SK-N-MC (cell line): Measurements from ENCODE around the gene COX6B1.

ENCODE experiments used
- DNase-seq: peaks from one replicate; pipeline ENCODE4 v3.0.0-alpha.2; 2011; ENCODE audit warnings: low read depth, low spot score
- H3K27ac ChIP-seq: fragments of 200-600 bp; sonication (generic); 2 replicates; pipeline ENCODE4 v1.5.1; 2016; ENCODE audit warnings: mixed run types
- H3K36me3 ChIP-seq: fragments of 200-600 bp; sonication (generic); 2 replicates; pipeline ENCODE4 v1.6.1; 2017; ENCODE audit warnings: antibody characterized with exemption, low read length, mixed read lengths; ENCODE audit not compliant: insufficient read depth
- H3K4me3 ChIP-seq: fragments of 200-600 bp; sonication (generic); 2 replicates; pipeline ENCODE4 v1.5.1; 2016
- H3K9ac ChIP-seq: fragments of 200-600 bp; sonication (generic); 2 replicates; pipeline ENCODE4 v1.8.0; 2017; ENCODE audit warnings: mixed run types, mixed read lengths; ENCODE audit not compliant: insufficient read length
- H3K9me3 ChIP-seq: fragments of 200-600 bp; sonication (generic); 2 replicates; pipeline ENCODE4 v1.6.1; 2017; ENCODE audit warnings: low read depth, mild to moderate bottlenecking, antibody characterized with exemption, low read length, moderate library complexity, mixed read lengths
- EZH2 ChIP-seq: fragments of 200-600 bp; sonication (generic); IDR thresholded peaks from one replicate; pipeline ENCODE4 v1.6.1; 2017; ENCODE audit warnings: antibody characterized with exemption
- FOXP2 ChIP-seq: optimal IDR thresholded peaks from 2 replicates; pipeline ENCODE3; 2011; ENCODE audit warnings: mild to moderate bottlenecking, moderate library complexity; ENCODE audit not compliant: insufficient read depth; ENCODE audit errors: extremely low read length, control extremely low read depth
- POLR2AphosphoS5 ChIP-seq: IDR thresholded peaks from 2 replicates; pipeline ENCODE4 v1.6.1; 2012; ENCODE audit warnings: mild to moderate bottlenecking, low read depth, low read length, borderline replicate concordance

COX6B1 gene

GRCh38 chr19:35628264-35628564 is 19.9 kb upstream of the COX6B1 start:
- no peak for DNase-seq
- TF ChIP-seq POLR2AphosphoS5 (no peak), EZH2 (no peak), FOXP2 (no peak)
- Histone ChIP-seq H3K9ac (peak overlapping the region; percentile 91), H3K36me3 (peaks cover 26% of the 10 kb centered on the region), H3K4me3 (peak overlapping the region; percentile 96), H3K27ac (peak overlapping the region; percentile 74; the same call in 1 of the 2 replicates), H3K9me3 (no peaks in the 10 kb centered on the region)

- DNase-seq, result peak; percentile 97
- Histone ChIP-seq H3K4me3 (peak within 1 kb of the TSS; percentile 96), H3K27ac (peak within 1 kb of the TSS; percentile 74; the same call in 1 of the 2 replicates), H3K9ac (peak within 1 kb of the TSS; percentile 94), H3K9me3 (no peaks in the 10 kb centered on the region), H3K36me3 (peaks cover 31% of the 10 kb centered on the region)
- TF ChIP-seq POLR2AphosphoS5 (peak; percentile 77; the same call in 1 of the 2 replicates), FOXP2 (no peak), EZH2 (no peak)
Measured at GRCh38 chr19:35628565-35629331, 19.4 kb upstream of the COX6B1 start, which contains the start of gene RBM42. Gene RBM42 (plus strand): TSS chr19:35629036. CDS start chr19:35629154, 118 bp downstream.

DNA sequence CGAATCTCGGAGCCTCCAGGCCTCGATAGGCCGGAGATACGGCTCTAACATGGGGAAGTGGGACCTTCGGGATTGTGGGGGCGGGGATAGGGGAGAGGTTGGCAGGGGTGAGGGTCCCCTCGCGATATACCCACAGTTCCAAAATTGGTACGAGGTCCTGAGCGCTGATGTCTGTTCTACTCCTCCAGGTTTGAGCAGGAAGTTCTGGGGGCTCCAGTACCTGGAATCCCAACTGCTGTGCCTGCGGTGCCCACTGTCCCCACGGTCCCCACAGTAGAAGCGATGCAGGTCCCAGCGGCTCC is 18.8 kb upstream of the COX6B1 start:
- no peak for DNase-seq
- TF ChIP-seq POLR2AphosphoS5 (no peak), EZH2 (no peak), FOXP2 (no peak)
- Histone ChIP-seq H3K9ac (peak overlapping the region; percentile 94), H3K9me3 (no peaks in the 10 kb centered on the region), H3K36me3 (peaks cover 36% of the 10 kb centered on the region), H3K27ac (no peak overlapping the region), H3K4me3 (peak overlapping the region; percentile 96)

GRCh38 chr19:35633727-35634440 is 14.2 kb upstream of the COX6B1 start:
- Histone ChIP-seq H3K27ac (no peak overlapping the region), H3K36me3 (peaks cover 59% of the 10 kb centered on the region), H3K9ac (no peak overlapping the region), H3K4me3 (no peak overlapping the region), H3K9me3 (no peaks in the 10 kb centered on the region)
- DNase-seq, result no peak
- TF ChIP-seq POLR2AphosphoS5 (no peak), EZH2 (no peak)

GRCh38 chr19:35636651-35637050 is 11.5 kb upstream of the COX6B1 start:
- H3K27ac ChIP-seq, result no peak overlapping the region
- TF ChIP-seq EZH2 (no peak), FOXP2 (no peak), POLR2AphosphoS5 (no peak)
- no peak for DNase-seq
- peaks cover 47% of the 10 kb centered on the region for H3K36me3 ChIP-seq
- H3K4me3 ChIP-seq, result no peak overlapping the region
- no peak overlapping the region for H3K9ac ChIP-seq
- no peaks in the 10 kb centered on the region for H3K9me3 ChIP-seq

- H3K4me3 ChIP-seq, result no peak overlapping the region
- DNase-seq, result no peak
- no peak overlapping the region for H3K9ac ChIP-seq
- no peak for TF ChIP-seq EZH2
- TF ChIP-seq POLR2AphosphoS5, result no peak
- TF ChIP-seq FOXP2, result no peak
- H3K36me3 ChIP-seq, result peaks cover 41% of the 10 kb centered on the region; the same call in 1 of the 2 replicates
- no peak overlapping the region for H3K27ac ChIP-seq
- H3K9me3 ChIP-seq, result no peaks in the 10 kb centered on the region
Measured at GRCh38 chr19:35637165-35637564, 11.0 kb upstream of the COX6B1 start.

DNA sequence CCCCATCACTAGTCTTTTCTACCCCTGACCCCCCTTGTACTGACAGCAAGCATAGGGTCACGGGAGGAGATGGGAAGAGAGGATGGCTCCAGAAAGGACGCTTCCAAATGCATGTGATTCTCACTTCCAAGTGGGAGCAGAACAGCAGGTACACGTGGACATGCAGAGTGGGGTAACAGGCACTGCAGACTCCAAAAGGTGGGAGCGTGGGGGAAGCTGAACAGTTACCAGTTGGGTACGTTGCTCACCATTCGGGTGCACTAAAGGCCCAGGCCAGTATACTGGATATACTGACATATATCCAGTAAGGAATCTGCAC is 8.8 kb upstream of the COX6B1 start:
- DNase-seq, result no peak
- no peak for TF ChIP-seq POLR2AphosphoS5
- no peak for TF ChIP-seq EZH2
- no peak for TF ChIP-seq FOXP2
- Histone ChIP-seq H3K9me3 (no peaks in the 10 kb centered on the region), H3K27ac (no peak overlapping the region), H3K9ac (no peak overlapping the region), H3K4me3 (no peak overlapping the region), H3K36me3 (peaks cover 23% of the 10 kb centered on the region; the same call in 1 of the 2 replicates)

- Histone ChIP-seq H3K9ac (no peak overlapping the region), H3K9me3 (no peaks in the 10 kb centered on the region), H3K27ac (no peak overlapping the region), H3K4me3 (no peak overlapping the region), H3K36me3 (peaks cover 21% of the 10 kb centered on the region; the same call in 1 of the 2 replicates)
- TF ChIP-seq POLR2AphosphoS5, result no peak
- no peak for TF ChIP-seq FOXP2
- no peak for TF ChIP-seq EZH2
- no peak for DNase-seq
Measured at GRCh38 chr19:35639863-35640262, 8.3 kb upstream of the COX6B1 start.
